H1 (cell line): Measurements from ENCODE around the gene DOCK11. TPM values are rescaled to one million over a fixed set of nuclear protein-coding genes. Genes with fewer than 3 reads are reported as not detected.

ENCODE experiments used
- polyA plus RNA-seq, 7 experiments: library from polyadenylated mRNA; depleted of rRNA in 3 of 7; stranded (reverse) in 5 of 7; unstranded in 2 of 7; fragments of >200 nt in 5 of 7; fragments of 200-250 nt in 2 of 7; gene quantifications; 1 replicate in 5 of 7; 2 replicates in 1 of 7; 4 replicates in 1 of 7; pipeline versions ENCODE4 v1.2.1 to v1.2.3, GENCODE V29; 2011 to 2013; ENCODE audit warnings: missing spikeins in 2 of 7, mixed read lengths in 2 of 7
- total RNA-seq: library from RNA; stranded (reverse); fragmentation: NEBNext Ultra II Directional; extraction: Animal tissue kit (Norgen Biotek cat#: 25700); gene quantifications from 2 replicates; pipeline ENCODE4 v1.2.1, GENCODE V29; 2021
- TF ChIP-seq, protein P1 (sequence below): IDR thresholded peaks from 2 replicates; pipeline ENCODE4 v1.6.1; 2012; ENCODE audit warnings: inconsistent platforms

Gene DOCK11
- total and polyA plus RNA-seq, 2 of the 8 experiments (the other 6 are each of a cell fraction or from before 2014, with no cell fraction given) = 4.9 to 12.0 TPM

GRCh38 chrX:118729042-118729652, 233.5 kb downstream of the DOCK11 start (continued):
- TF ChIP-seq, protein P1, sequence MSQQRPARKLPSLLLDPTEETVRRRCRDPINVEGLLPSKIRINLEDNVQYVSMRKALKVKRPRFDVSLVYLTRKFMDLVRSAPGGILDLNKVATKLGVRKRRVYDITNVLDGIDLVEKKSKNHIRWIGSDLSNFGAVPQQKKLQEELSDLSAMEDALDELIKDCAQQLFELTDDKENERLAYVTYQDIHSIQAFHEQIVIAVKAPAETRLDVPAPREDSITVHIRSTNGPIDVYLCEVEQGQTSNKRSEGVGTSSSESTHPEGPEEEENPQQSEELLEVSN = no peak
- TF ChIP-seq, all 59 proteins: peak for 0
